Measurements from ENCODE around the gene SHISA8.

Gene SHISA8

GRCh38 chr22:41862530-41863266 is 52.2 kb downstream of the SHISA8 start:
- DNase-seq (ENCODE audit: low read depth in 2 of 3, low spot score in 1 of 3): peak; percentile 49 to 54 (median 52)

GRCh38 chr22:41862160-41862529 is 52.7 kb downstream of the SHISA8 start:
- DNase-seq (ENCODE audit: low read depth in 2 of 3, low spot score in 1 of 3): peak in 2 of 3 donors; percentile 35 to 43
